Karpas-422 (cell line): Measurements from ENCODE around the gene CCDC120. TPM values are rescaled to one million over a fixed set of nuclear protein-coding genes. Genes with fewer than 3 reads are reported as not detected.

Source experiments
- DNase-seq: peaks from one replicate; pipeline ENCODE4 v3.0.0-alpha.2; 2015
- H2AFZ ChIP-seq: fragments of 200-600 bp; sonication (generic); 2 replicates; pipeline ENCODE4 v1.6.1; 2014; ENCODE audit warnings: antibody characterized with exemption, low read length, mixed read lengths
- H3K27ac ChIP-seq: fragments of 200-600 bp; sonication (generic); 2 replicates; pipeline ENCODE4 v1.5.1; 2014; ENCODE audit warnings: mild to moderate bottlenecking, low read length, moderate library complexity
- H3K27me3 ChIP-seq: fragments of 200-600 bp; sonication (generic); 2 replicates; pipeline ENCODE4 v1.6.1; 2014; ENCODE audit warnings: low read length, mixed read lengths
- H3K36me3 ChIP-seq: fragments of 200-600 bp; sonication (generic); 2 replicates; pipeline ENCODE4 v1.6.1; 2014; ENCODE audit warnings: low read length, mixed read lengths; ENCODE audit not compliant: insufficient read depth
- H3K4me1 ChIP-seq: fragments of 200-600 bp; sonication (generic); 2 replicates; pipeline ENCODE4 v1.6.1; 2014; ENCODE audit warnings: mild to moderate bottlenecking, low read length, mixed read lengths
- H3K4me2 ChIP-seq: fragments of 200-600 bp; sonication (generic); 2 replicates; pipeline ENCODE4 v1.6.1; 2014; ENCODE audit warnings: low read length, low read depth, mild to moderate bottlenecking; ENCODE audit not compliant: poor library complexity, severe bottlenecking
- H3K4me3 ChIP-seq: fragments of 200-600 bp; sonication (generic); 2 replicates; pipeline ENCODE4 v1.5.1; 2014; ENCODE audit warnings: mild to moderate bottlenecking, antibody characterized with exemption, low read length, mixed read lengths
- H3K79me2 ChIP-seq: fragments of 200-600 bp; sonication (generic); 2 replicates; pipeline ENCODE4 v1.6.1; 2014; ENCODE audit warnings: mild to moderate bottlenecking, low read length, mixed read lengths
- H3K9ac ChIP-seq: fragments of 200-600 bp; sonication (generic); 2 replicates; pipeline ENCODE4 v1.6.0; 2014; ENCODE audit warnings: low read length
- H3K9me2 ChIP-seq: fragments of 200-600 bp; sonication (generic), shearing (Covaris generic); replicated peaks from 2 replicates; pipeline ENCODE4 v1.6.0; 2014; ENCODE audit warnings: mild to moderate bottlenecking, low read length, moderate library complexity; ENCODE audit not compliant: insufficient read depth
- H3K9me3 ChIP-seq: fragments of 300-700, 200-600 bp; sonication (generic); 2 replicates; pipeline ENCODE4 v1.6.1; 2014; ENCODE audit warnings: low read length, mixed read lengths
- H4K20me1 ChIP-seq: fragments of 200-600 bp; sonication (generic); 2 replicates; pipeline ENCODE4 v1.6.1; 2014; ENCODE audit warnings: mild to moderate bottlenecking, antibody characterized with exemption, low read length, low read depth; ENCODE audit not compliant: insufficient read depth
- total RNA-seq: library from RNA; depleted of rRNA; stranded (reverse); fragments of >200 nt; shearing (Covaris generic); gene quantifications from 2 replicates; pipeline ENCODE4 v1.2.3, GENCODE V29; 2014; ENCODE audit warnings: low replicate concordance

Gene CCDC120
- total RNA-seq, 1 experiment from 2014 or later: not detected

- peaks cover 16% of the 10 kb centered on the region for H3K79me2 ChIP-seq
- no peaks in the 10 kb centered on the region for H3K9me2 ChIP-seq
- H2AFZ ChIP-seq: no peak overlapping the region
- H3K4me3 ChIP-seq: peak overlapping the region; percentile 82
- no peaks in the 10 kb centered on the region for H4K20me1 ChIP-seq
- H3K9ac ChIP-seq: peak overlapping the region; percentile 84
- no peaks in the 10 kb centered on the region for H3K9me3 ChIP-seq
- no peaks in the 10 kb centered on the region for H3K27me3 ChIP-seq
- peaks cover 18% of the 10 kb centered on the region for H3K4me1 ChIP-seq
- H3K27ac ChIP-seq: peak overlapping the region; percentile 19; the same call in 1 of the 2 replicates
- H3K36me3 ChIP-seq: no peaks in the 10 kb centered on the region
- H3K4me2 ChIP-seq: peak overlapping the region; percentile 80
- peak; percentile 43 for DNase-seq
Observed at GRCh38 chrX:49041744-49042580, 16.8 kb upstream of the CCDC120 start.

DNA sequence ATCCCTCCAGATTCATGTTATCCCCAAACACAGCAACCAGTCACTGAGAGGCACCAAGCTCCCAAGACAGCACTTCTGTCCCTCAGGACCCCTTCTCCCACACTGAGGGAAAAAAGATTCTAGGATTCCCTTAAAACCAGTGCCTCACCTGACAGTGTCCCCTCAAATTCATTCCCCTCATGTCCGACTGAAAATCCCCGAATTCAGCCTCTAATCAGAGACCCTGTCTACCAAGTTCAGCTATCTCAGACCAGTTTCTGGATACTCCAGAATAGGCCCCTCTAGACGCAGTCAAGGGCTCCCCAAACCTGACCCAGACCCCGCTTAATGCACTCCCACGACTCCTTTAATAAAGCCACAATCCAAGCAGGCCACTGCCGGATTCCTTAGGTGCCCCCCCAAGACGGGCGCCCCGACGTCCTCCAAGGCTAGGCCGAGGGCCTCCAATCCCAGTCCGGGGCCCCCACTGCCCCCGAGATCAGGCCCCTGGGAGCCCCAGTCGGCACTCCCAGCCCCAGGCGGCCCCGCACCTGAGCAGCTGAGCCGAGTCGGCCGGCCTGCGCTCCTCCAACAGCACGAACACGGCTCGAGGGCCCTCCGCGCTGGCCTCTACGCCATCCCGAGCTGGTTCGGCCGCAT lies 16.1 kb upstream of the CCDC120 start:
- H3K9me3 ChIP-seq: no peaks in the 10 kb centered on the region
- peak overlapping the region; percentile 45; the same call in 1 of the 2 replicates for H3K27ac ChIP-seq
- no peaks in the 10 kb centered on the region for H3K36me3 ChIP-seq
- H3K9me2 ChIP-seq: no peaks in the 10 kb centered on the region
- H3K9ac ChIP-seq: peak overlapping the region; percentile 84
- H3K4me2 ChIP-seq: peak overlapping the region; percentile 80
- H3K4me3 ChIP-seq: peak overlapping the region; percentile 82
- peaks cover 16% of the 10 kb centered on the region for H3K79me2 ChIP-seq
- no peak overlapping the region for H2AFZ ChIP-seq
- H3K27me3 ChIP-seq: no peaks in the 10 kb centered on the region
- peak; percentile 50 for DNase-seq
- no peaks in the 10 kb centered on the region for H4K20me1 ChIP-seq
- peaks cover 18% of the 10 kb centered on the region for H3K4me1 ChIP-seq

DNA sequence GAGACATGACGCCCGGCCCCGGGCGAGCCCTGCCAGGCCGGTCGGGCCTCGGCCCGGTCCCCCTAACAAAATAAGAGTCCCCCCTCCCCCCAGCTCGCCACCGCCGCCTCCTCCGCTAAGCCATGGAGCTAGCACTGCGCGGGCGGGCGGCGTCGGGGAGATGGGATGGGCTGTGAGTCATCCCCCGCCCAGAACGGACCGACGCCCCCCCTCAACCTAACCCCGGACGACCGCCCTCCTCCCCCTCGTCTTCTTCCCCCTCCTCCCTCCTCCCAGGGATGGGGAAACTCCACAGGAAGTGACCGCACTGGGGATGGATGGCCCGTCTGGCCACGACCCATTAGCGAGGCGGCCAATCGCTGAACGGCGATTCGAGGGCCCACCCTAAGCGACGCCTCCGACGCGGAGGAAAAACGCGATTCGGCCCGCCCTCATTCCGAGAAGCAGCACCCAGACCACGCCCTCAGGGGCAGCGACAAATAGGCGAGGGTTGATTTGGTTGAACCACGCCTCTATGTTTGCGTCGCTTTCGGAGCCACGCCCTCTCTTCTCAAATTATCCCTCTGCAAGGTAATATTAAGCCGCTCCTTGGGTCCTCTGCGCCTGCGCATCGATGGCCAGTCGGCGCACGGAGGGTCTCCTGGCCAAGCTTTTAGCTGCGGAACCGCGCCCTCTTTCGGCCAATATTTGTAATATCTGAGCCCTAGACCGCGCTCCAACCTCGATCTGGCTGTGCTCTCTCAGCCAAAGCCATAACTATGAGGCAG lies 15.4 kb upstream of the CCDC120 start, which contains the start of gene TFE3:
TFE3 (minus strand) TSS at position 138 of the 767 bp plus-strand sequence; CDS start at position 7, 131 bp downstream.
- Histone ChIP-seq H3K9me2 (no peaks in the 10 kb centered on the region), H2AFZ (0 out of 2 replicates have a peak within 1 kb of the TSS, but pooled peaks have one; percentile 74)

GRCh38 chrX:49043987-49044281 lies 14.9 kb upstream of the CCDC120 start:
- Histone ChIP-seq H3K27ac (no peak overlapping the region), H3K79me2 (peaks cover 16% of the 10 kb centered on the region), H3K27me3 (no peaks in the 10 kb centered on the region), H3K9ac (peak overlapping the region; percentile 70), H2AFZ (0 out of 2 replicates have a peak overlapping the region, but pooled peaks have one; percentile 74), H3K4me2 (peak overlapping the region; percentile 68), H3K4me3 (peak overlapping the region; percentile 55; the same call in 1 of the 2 replicates), H3K9me2 (no peaks in the 10 kb centered on the region), H3K36me3 (no peaks in the 10 kb centered on the region), H3K4me1 (peaks cover 18% of the 10 kb centered on the region), H3K9me3 (no peaks in the 10 kb centered on the region), H4K20me1 (no peaks in the 10 kb centered on the region)
- no peak for DNase-seq

More for the DNA sequence above, 15.4 kb upstream of the CCDC120 start, which contains the start of gene TFE3:
- Histone ChIP-seq H3K27me3 (no peaks in the 10 kb centered on the region), H3K79me2 (peaks cover 16% of the 10 kb centered on the region), H3K36me3 (no peaks in the 10 kb centered on the region), H3K4me1 (peaks cover 18% of the 10 kb centered on the region), H3K9ac (peak within 1 kb of the TSS; percentile 84), H3K4me2 (peak within 1 kb of the TSS; percentile 80), H4K20me1 (no peaks in the 10 kb centered on the region), H3K4me3 (peak within 1 kb of the TSS; percentile 82), H3K9me3 (no peaks in the 10 kb centered on the region), H3K27ac (peak within 1 kb of the TSS; percentile 45; the same call in 1 of the 2 replicates)
- DNase-seq: peak; percentile 98

GRCh38 chrX:49053223-49054072 lies 5.4 kb upstream of the CCDC120 start:
- Histone ChIP-seq H3K4me2 (no peak overlapping the region), H3K4me3 (no peak overlapping the region), H2AFZ (no peak overlapping the region), H3K9me2 (no peaks in the 10 kb centered on the region), H3K27ac (no peak overlapping the region), H4K20me1 (no peaks in the 10 kb centered on the region), H3K36me3 (no peaks in the 10 kb centered on the region), H3K79me2 (no peaks in the 10 kb centered on the region), H3K27me3 (no peaks in the 10 kb centered on the region), H3K9me3 (no peaks in the 10 kb centered on the region), H3K9ac (no peak overlapping the region), H3K4me1 (no peaks in the 10 kb centered on the region)
- no peak for DNase-seq

- Histone ChIP-seq H3K27me3 (no peaks in the 10 kb centered on the region), H3K36me3 (no peaks in the 10 kb centered on the region), H3K9ac (no peak overlapping the region), H3K27ac (no peak overlapping the region), H3K4me3 (no peak overlapping the region), H2AFZ (no peak overlapping the region), H3K9me3 (no peaks in the 10 kb centered on the region), H3K9me2 (no peaks in the 10 kb centered on the region), H3K4me2 (no peak overlapping the region), H4K20me1 (no peaks in the 10 kb centered on the region), H3K4me1 (no peaks in the 10 kb centered on the region), H3K79me2 (no peaks in the 10 kb centered on the region)
- DNase-seq: no peak
Observed at GRCh38 chrX:49054073-49054762, 4.6 kb upstream of the CCDC120 start.

DNA sequence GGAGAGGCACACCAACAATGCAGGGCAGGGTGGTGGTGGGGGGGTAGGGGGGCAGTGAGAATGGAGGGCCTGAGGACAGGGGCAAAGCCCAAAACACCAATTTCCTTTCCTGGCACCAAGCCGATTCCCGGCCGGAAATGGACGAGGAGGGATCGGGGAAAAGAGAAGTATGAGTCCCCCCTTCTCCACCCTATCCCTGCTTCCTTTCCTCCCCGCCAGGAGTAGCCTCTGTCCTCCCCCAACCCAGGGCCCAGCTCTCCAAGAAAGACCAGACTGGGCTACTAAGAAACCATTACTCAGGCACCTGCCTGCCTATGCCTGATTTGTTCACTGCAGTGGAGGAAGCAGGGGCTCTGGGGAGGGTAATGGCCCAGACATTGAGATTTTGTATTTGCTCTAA lies 402 bp downstream of the CCDC120 start:
- Histone ChIP-seq H3K27me3 (no peaks in the 10 kb centered on the region), H3K9ac (no peak overlapping the region), H4K20me1 (no peaks in the 10 kb centered on the region), H3K36me3 (no peaks in the 10 kb centered on the region), H3K9me3 (no peaks in the 10 kb centered on the region), H3K79me2 (no peaks in the 10 kb centered on the region), H2AFZ (no peak overlapping the region), H3K9me2 (no peaks in the 10 kb centered on the region), H3K27ac (no peak overlapping the region), H3K4me1 (no peaks in the 10 kb centered on the region), H3K4me2 (no peak overlapping the region), H3K4me3 (no peak overlapping the region)
- no peak for DNase-seq
